Umbilical cord (tissue), 2 donors: Measurements from ENCODE around the gene UBE2E3. TPM values are rescaled to one million over a fixed set of nuclear protein-coding genes. Genes with fewer than 3 reads are reported as not detected.

Experiments
- DNase-seq: peaks from one replicate; pipeline ENCODE4 v3.0.0-alpha.2; 2015; ENCODE audit warnings: low spot score
- total RNA-seq: library from RNA; depleted of rRNA; stranded (reverse); fragments of >200 nt; gene quantifications from one replicate; pipeline ENCODE4 v1.2.3, GENCODE V29; 2014; ENCODE audit warnings: low replicate concordance; ENCODE audit not compliant: insufficient read depth

The UBE2E3 gene
- total RNA-seq, 1 donor from 2014 or later, result 63.8 TPM

- DNase-seq, result peak; percentile 51
Observed at GRCh38 chr2:180978903-180979748, 1.3 kb upstream of the UBE2E3 start.

GRCh38 chr2:180979749-180980105, 678 bp upstream of the UBE2E3 start:
- DNase-seq, result no peak

GRCh38 chr2:180980943-180981911, 822 bp downstream of the UBE2E3 start:
- peak; percentile 45 for DNase-seq

- DNase-seq, result peak; percentile 75
Observed at GRCh38 chr2:180983468-180984242, 3.2 kb downstream of the UBE2E3 start.

DNA sequence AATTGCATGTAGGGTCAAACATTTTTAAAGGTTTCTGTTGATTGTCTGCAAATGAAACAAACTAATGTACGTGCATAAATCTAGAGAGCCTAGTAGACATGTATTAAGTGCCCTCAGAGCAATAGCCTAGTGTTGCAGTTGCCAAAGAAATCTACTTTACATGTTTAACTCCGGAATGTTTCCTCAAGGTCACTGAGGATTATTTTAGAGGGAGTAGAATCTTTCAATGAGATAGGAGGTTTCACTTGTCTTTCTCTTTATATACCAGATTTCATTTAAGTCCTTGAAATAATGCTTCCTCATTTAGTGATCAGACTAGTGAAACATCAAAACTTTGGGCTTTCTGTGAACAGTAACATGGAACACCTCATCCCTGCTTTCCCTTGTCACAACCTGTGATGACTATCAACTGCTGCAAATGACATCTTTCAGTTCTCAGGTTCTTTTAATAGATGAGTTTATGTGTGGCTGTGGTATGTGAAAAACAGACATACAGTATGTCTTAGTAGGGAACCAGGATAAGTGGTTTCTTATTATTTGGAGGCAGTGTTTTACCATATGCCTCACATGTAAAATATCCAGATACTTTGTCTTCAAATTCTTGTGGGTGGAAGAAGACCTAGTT, 5.5 kb downstream of the UBE2E3 start:
- DNase-seq, result peak; percentile 14

- DNase-seq, result no peak
Observed at GRCh38 chr2:180987146-180987545, 6.7 kb downstream of the UBE2E3 start.

GRCh38 chr2:180990337-180990736, 9.9 kb downstream of the UBE2E3 start:
- no peak for DNase-seq

- no peak for DNase-seq
Observed at GRCh38 chr2:180990794-180991193, 10.4 kb downstream of the UBE2E3 start.

DNA sequence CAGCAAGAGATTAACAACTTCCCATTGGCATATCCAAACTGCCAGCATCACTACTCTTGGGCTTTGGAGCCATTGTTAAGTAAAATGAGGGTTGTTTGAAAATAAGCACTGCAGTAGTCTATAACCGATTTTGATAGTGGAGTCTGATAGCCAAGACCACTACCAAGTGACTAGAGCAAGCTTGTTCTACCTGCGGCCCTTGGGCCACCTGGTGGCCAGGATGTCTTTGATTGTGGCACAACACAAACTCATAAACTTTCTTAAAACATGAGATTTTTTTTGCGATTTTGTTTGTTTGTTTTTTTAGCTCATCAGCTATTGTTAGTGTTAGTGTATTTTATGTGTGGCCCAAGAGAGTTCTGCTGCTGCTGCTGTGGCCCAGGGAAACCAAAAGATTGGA, 11.0 kb downstream of the UBE2E3 start:
- no peak for DNase-seq

DNA sequence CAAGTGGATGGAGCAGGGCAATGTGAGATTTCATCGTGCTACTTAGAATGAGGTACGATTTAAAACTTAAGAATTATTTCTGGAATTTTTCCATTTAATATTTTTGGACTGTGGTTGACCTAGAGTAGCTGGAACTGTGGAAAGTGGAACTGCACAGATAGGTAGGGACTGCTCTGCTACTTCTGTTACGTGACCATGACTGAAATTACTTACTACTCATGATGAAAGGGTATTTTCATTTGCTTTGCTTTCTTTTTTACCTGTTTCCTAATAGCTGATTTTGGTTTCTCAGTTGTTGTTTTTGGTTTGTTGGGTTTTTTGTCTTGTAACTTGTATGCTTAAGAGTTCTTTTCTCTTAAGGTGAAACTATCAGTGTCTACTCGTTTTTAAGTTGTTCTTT, 11.4 kb downstream of the UBE2E3 start:
- DNase-seq, result no peak

GRCh38 chr2:180992994-180993393, 12.6 kb downstream of the UBE2E3 start:
- no peak for DNase-seq

DNA sequence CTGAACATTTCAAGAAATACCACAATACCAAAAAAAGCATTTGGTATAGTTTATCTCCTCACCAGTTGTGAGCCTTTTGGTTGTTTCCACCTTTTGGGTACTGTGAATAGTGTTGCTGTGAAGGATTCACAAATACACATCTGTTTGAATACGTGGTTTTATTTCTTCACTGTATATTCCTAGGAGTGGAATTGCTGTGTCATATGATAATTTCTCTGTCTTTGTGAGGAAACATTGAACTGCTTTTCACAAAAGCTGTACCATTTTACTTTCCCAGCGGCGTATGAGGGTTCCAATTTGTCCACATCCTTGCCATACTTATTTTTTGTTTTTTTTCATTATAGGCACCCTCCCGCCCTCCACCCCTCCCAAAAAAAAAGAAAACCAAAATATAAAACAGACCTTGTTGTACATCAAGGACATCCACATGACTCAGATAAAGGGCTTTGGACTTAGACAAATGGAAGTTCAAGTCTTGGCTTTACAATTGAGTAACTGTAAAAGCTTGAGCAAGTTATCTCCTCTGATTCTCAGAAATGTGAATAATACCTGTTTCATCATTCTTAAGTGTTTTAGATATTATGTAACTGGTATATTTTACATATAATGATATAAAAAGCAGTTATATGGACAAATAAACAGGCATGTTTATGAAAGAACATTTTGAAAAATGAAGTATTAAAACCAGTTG, 19.0 kb downstream of the UBE2E3 start:
- DNase-seq, result no peak

DNA sequence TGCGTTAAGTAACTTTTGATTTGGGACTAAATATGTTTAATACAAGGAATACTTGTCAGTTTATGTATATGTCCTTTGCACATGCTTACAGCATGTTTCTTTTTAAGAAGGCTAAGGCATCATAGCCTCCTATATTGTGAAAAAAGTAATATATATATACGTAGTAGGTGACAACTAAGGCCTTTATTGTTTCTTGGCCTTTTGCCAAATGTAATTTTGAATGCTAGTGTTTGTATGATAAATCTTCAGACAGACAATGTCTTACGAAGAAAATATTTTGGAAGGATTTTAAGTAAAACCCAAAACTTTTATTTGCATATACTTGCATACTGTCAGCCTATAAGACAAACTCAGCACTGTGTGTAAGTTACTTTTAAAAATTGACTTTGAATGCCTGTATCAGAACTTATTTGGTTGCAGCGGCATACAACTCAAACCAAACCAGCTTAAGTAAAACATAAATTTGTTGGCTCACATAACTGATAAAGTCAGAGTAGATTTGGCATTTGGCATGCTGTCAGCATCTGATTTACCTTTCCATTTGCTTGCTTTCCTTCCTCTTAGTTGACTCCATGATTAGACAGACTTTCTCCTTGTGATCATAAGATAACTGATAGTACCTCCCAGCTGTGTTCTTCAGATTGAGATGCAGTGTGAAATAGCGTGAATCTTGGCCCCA, 24.4 kb downstream of the UBE2E3 start:
- DNase-seq, result no peak

- DNase-seq, result no peak
Observed at GRCh38 chr2:181005326-181005655, 24.9 kb downstream of the UBE2E3 start.

DNA sequence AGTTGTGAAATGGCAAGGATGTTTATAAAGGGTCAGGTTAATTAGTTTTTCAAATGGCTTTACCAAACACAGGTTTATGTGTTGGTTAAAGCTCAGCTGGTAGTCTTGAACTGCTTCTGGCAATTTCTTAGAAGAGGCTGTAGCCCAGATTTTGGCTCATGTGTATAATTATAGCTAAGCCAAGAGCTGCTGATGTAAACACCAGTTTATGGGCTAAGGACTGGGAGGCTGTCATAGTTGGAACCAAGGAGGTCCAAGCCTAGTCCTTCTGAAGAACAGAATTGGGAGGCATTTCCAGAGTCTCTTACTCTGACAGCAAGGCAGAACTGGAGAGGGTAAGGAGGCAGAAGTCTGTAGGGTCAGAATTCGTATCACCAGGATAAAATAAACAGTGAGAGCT, 25.4 kb downstream of the UBE2E3 start:
- DNase-seq, result no peak

DNA sequence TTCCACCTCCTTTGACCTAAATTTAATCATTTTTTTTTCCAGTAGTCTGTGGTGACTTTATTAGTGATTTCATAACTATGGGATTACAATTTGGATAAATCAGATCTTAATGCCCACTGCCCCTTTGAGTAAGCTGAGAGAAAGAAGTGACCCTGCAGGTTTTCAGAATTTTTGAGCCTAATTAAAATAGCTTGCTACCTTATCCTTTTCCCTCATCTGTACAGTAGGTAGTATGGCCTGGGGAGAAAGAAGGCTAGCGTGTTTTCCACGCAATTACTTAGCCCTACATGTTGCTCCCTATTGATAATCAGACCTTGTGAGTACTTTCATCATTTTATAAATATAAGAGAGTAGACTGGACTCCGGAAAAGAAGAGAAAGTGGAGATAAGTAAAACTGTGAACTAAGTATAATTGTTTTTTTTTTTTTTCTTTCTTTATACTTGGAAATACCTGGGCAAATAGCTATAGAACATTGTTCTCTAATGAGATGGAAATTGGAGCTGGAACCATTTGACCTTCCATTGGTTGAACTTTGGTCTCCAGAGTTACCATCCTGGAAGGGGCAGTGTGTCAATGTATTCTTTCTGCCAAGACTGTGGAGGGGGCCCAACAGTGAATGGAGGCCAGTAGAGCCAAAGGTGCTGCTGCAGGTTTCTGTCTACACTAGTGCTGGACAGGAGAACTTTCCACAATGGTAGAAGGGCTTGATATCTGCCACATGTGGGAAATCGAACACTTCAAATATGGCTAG, 26.9 kb downstream of the UBE2E3 start:
- no peak for DNase-seq

DNA sequence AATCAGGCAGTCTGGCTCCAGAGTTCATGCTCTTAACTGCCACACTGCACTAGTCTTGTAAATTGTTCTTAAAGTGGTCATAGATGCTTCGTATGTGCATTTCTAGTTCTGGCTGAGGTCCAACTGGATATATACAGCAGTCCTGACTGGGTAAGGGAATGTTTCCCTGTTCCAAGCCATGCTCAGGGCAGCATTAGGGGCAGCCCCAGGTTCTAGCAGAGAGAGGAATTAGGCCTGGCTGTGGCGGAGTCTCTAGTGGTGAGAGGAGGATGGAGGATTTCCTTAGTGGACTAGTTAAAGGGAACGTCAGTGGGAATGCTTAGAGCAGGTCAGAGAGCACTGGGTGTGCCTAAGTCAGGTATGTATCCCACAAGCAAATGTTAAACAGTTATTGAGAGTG, 28.0 kb downstream of the UBE2E3 start:
- DNase-seq, result peak; percentile 11

GRCh38 chr2:181021199-181021789, 40.9 kb downstream of the UBE2E3 start:
- no peak for DNase-seq

DNA sequence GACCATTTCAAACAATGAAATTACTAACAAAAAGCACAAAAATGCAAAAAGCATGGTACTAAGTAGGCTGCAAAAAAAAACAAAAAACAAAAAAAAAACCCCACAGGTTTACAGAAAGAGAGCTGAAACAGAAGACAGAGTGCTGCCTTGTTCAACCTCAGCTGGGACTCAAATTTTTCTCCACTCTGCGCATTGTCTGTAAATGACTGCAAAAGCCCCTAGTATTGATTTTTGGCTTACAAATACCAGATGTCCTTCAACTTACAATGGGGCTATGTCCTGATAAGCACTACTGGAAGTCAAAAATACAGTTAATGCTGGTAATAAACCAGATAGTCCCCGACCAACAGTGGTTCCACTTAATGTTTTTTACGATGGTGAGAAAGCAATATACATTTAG, 42.2 kb downstream of the UBE2E3 start:
- DNase-seq, result no peak
